Measurements from ENCODE around the gene FRAT2.
"Not testable (repeated sequence)": the region's sequence is repeated elsewhere in the genome, so short reads cannot be mapped to it uniquely, and the experiment has no call there.

The FRAT2 gene

GRCh38 chr10:97356318-97356914, 21.9 kb upstream of the FRAT2 start:
- DNase-seq: no peak

GRCh38 chr10:97355571-97355975, 21.0 kb upstream of the FRAT2 start:
- DNase-seq: no peak

- no peak for DNase-seq
Observed at GRCh38 chr10:97353945-97354344, 19.4 kb upstream of the FRAT2 start.

- DNase-seq: no peak
Observed at GRCh38 chr10:97349752-97350513, 15.4 kb upstream of the FRAT2 start.

GRCh38 chr10:97347317-97347716, 12.8 kb upstream of the FRAT2 start:
- no peak for DNase-seq

- not testable (repeated sequence) for DNase-seq
Observed at GRCh38 chr10:97343664-97344063, 9.1 kb upstream of the FRAT2 start.

GRCh38 chr10:97341416-97341815, 6.9 kb upstream of the FRAT2 start:
- no peak for DNase-seq

GRCh38 chr10:97338041-97338440, 3.5 kb upstream of the FRAT2 start:
- no peak for DNase-seq

GRCh38 chr10:97336942-97337831, 2.7 kb upstream of the FRAT2 start:
- no peak for DNase-seq

GRCh38 chr10:97336446-97336845, 1.9 kb upstream of the FRAT2 start:
- DNase-seq: no peak

GRCh38 chr10:97336006-97336405, 1.5 kb upstream of the FRAT2 start:
- DNase-seq: no peak

- peak in 1 of 2 experiments; percentile 17 for DNase-seq
Observed at GRCh38 chr10:97335188-97335619, 675 bp upstream of the FRAT2 start.

GRCh38 chr10:97333601-97334369, 744 bp downstream of the FRAT2 start:
- DNase-seq: peak in 1 of 2 experiments; percentile 18

GRCh38 chr10:97333351-97333600, 1.3 kb downstream of the FRAT2 start:
- DNase-seq: no peak

GRCh38 chr10:97332591-97333350, 1.8 kb downstream of the FRAT2 start:
- DNase-seq: no peak

- no peak for DNase-seq
Observed at GRCh38 chr10:97331153-97331703, 3.3 kb downstream of the FRAT2 start.

GRCh38 chr10:97329766-97330165, 4.8 kb downstream of the FRAT2 start:
- DNase-seq: no peak

GRCh38 chr10:97328646-97329453, 5.7 kb downstream of the FRAT2 start:
- no peak for DNase-seq

GRCh38 chr10:97327348-97328294, 6.9 kb downstream of the FRAT2 start:
- no peak for DNase-seq

- DNase-seq: no peak
Observed at GRCh38 chr10:97325754-97326153, 8.8 kb downstream of the FRAT2 start.

Measured in stimulated activated CD4-positive, alpha-beta T cell treated with anti-CD3 and anti-CD28 coated beads, Interleukin-4, amount 100 ng/mL, for 4 hours (primary cell).